HG02678 (cell line): Measurements from ENCODE around the gene DAB2IP.

Source experiments
- ATAC-seq: cut with Tn5 transposase; IDR thresholded peaks from one replicate; pipeline ENCODE4 v1.9.1; 2021; ENCODE audit warnings: mild to moderate bottlenecking, moderate library complexity; ENCODE audit not compliant: unreplicated experiment

Gene DAB2IP

GRCh38 chr9:121813519-121814210 is 162.2 kb downstream of the DAB2IP start:
- ATAC-seq = no peak

DNA sequence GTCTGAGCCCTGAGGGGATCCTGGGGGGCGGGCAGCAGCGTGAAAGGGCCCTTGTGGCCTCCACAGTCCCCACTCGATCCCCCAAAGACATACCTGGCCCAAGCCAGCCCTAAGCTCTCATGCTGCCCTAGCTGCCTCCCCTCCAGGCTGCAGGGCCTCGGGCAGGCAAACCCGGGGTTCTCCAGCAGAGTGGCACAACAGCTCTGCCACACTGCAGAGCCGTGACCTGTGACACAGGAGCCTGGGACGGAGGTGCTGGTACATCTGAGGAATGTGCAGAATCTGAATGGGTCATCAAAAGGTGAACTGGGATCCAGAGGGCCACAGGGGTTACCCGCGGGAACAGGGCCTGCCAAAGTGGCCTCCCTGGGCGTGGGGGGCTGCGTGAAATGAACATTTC is 163.2 kb downstream of the DAB2IP start:
- ATAC-seq = no peak

DNA sequence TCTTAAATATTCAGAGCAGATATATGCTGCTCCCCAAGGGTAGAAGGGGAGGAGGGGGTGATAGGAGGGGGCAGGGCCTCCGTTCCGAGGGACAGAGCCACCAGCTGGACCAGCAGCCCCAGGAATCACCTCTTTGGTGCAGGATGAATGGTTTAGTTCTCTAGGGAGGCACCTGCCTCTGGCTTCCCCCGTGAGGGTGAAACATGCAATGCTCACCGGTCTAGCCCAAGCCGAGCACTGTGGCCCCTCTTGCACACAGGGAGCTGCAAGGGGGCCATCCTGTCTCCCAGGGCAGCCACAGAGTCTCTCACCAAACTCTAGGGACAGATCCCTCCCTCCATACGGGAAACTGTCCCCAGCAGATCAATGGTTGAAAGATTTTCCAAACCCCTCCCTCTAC is 163.7 kb downstream of the DAB2IP start:
- ATAC-seq = no peak

GRCh38 chr9:121815546-121816448 is 164.4 kb downstream of the DAB2IP start:
- no peak for ATAC-seq

- ATAC-seq = no peak
Observed at GRCh38 chr9:121816449-121816817, 165.0 kb downstream of the DAB2IP start.

- no peak for ATAC-seq
Observed at GRCh38 chr9:121816845-121817450, 165.5 kb downstream of the DAB2IP start.

- ATAC-seq = no peak
Observed at GRCh38 chr9:121817476-121817875, 166.0 kb downstream of the DAB2IP start.

DNA sequence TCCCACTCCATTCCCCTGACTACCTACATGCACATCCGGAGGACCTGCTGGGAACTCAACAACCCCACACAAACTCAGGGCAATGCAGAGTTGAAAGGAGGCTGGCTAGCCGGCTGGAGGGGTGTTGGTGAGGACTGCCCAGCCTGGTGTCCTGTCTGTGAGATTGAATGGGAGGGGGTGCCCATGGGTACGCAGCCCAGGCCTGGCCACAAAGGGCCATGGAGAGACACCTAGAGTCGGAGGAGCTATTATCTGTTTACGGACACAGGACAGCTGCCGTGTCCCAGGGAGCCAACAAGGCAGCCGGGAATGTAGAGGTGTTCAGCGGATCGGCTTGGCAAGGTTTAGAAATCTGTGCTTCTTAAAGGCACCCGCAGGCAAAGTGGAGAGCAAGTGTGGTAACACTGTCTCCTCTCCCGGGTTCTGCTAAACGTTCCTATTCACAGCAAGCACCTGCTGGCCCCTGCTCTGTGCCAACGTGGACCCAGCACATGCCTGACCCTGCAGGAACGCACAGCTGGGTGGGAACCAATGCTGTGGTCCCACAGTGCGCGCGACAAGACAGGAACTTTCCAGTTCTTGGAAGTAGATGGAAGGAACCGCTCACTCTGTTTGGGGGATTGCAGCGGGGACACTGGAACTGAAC is 166.7 kb downstream of the DAB2IP start:
- no peak for ATAC-seq

DNA sequence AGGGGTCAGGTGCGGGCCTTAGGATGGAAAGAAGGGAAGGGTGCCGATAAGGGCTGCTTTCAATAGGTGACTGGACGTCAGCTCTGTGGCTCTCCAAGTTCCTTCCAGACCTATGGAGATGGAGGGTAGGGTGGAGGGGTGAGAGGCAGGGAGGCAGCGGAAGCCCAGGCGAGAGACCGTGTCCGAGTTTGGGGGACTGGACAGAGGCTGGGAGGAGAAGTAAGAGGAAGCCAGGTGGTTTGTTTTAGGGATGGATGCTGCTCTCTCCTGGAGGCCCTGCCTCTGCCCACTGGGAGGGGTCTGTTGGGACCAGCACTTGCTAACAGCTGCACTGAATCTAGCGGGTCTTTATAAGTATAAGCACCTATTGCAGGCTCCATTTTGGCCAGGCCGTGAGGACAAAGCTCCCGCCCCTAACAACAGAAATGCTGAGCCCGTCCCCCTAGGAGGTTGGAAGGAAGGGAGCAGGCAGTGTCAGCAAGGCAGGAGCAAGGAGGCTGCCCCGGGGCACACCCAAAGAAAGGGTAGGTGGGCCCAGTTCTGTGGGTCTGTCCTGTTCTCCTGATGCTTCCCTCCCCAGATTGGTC is 167.5 kb downstream of the DAB2IP start:
- no peak for ATAC-seq

DNA sequence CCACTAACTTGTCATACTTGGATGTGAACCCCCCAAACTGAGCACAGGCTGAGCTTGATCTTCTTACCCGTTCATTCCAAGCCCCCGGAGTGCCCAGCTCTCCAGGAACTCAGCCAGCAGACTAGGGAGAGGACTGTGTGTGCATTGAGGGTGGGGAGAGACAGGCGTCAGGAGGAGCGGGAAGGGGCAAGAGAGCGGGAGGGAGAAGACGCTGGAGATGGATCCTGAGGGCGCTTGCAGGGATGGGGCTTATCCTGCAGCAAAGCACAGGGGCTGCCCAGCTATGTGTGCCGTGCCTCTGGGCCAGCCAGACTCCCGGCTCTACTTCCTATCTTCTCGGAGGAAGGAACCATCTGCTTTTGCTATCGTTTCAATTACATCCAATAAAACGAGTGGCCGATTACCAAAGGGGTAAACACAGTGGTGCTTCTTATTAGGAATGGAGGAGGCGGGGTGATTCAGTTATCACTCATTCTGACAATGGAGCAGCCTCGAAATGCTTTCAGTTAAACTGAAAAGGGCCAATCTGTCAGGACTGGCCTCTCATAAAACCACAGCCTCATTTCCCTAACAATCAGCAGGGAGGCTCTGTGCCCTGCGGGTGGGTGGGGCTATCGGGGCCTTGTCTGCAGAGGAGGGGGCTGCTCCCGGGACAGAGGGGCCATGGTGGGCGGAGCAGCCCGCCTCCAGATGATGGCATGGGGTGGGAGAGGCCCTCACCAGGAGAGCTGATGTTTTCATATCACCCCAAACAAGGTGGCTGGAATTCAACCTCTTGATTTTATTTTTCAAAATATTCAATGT is 168.2 kb downstream of the DAB2IP start:
- ATAC-seq = no peak

DNA sequence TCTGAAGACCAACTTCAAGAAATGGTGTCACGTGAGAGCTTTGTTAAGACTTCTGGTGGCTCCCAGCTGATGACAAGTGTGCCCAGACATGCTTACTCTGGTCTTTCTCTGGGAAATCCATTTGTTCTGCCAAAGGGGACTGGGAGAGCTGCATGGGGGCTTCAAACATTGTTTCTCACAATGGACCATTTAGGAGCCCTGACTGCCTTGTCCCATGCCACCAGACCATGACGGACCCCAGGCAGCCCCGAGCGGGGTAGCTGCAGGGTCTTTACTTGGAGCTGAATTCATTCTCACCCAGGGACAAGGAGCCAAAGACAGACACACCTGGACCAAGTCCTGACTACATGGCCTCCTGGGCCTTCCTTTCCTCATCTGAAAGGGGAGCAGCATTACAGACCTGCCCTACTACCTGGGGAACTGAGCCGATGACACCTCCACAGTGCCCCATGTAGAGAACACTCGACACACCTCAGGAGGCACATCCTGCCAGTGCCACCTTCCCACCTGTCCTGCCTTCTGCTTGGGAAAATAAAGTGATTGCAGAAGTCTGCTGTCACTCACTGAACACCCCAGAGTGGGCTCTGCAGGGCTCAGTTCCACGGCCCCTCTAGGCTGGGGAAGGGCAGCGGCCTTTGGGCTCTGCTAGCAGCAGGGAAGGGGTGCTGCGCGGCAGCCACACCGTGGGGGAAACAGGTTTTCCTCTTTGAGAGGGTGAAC is 169.0 kb downstream of the DAB2IP start:
- no peak for ATAC-seq

DNA sequence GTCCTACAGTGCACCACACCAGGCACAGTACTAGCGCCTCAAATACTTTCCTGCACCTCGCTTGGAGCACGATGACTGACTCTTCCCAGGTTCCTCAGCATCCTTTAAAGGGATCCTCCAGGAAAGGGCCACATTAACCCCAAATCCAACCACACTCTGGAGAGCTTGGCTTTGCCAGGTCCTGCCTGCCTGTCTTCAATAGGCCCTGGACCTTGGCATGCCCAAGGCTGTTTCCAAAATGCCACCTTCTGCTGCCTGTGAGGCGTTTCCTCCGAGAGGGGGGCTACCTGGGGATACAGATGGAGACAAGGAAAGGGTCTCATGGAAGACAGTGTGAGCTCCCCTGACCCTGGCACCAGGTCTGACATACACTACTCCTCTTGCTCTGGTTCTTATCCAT is 169.9 kb downstream of the DAB2IP start:
- no peak for ATAC-seq

DNA sequence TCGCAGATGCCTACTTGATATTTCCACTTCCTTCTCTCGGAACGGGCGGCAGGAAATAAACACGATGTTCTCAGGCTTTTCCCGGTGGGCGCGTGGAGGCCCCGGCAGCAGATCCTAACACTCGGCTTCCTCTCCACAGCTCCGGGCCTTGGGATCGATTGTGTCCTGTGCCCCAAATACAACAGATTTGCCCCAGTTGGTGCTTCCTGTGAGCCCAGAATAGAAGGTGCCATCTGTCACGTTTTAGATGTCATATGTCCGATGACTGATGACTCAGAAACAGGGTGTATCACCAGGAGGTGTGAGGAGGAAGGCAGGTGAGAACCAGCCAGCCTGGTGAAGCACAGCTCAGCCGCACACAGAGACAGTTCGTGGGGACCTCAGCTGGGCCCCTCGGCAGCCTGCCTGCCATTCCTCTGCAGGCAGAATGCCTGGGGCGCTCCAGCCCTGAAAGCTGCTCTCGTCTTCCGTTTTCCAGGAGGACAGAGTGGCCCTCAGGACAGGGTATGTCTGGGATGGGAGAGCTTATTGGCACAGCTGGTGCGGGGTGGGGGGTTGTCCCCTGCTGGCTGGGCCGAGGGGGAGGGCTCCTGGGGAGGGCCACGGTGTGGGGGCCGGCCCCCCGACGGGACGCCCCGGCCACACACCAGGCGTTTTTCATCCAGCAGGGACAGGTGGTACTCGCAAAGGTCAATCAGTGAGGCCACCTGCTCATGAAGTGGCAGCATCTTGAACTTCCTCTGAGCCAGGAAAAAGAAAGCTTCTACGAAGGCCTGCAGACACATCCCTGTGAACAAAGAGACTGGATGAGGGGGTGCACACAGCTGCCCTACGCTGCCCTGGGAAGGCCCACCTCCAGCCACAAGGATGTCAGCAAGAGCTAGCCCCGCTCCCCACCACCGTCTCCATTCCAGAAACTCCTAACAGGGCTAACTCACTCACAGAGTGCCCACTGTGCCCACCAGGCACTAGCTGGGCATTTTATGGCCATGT is 171.0 kb downstream of the DAB2IP start:
- ATAC-seq = no peak

- no peak for ATAC-seq
Observed at GRCh38 chr9:121823451-121824169, 172.2 kb downstream of the DAB2IP start.

GRCh38 chr9:121824651-121825030 is 173.2 kb downstream of the DAB2IP start:
- no peak for ATAC-seq

DNA sequence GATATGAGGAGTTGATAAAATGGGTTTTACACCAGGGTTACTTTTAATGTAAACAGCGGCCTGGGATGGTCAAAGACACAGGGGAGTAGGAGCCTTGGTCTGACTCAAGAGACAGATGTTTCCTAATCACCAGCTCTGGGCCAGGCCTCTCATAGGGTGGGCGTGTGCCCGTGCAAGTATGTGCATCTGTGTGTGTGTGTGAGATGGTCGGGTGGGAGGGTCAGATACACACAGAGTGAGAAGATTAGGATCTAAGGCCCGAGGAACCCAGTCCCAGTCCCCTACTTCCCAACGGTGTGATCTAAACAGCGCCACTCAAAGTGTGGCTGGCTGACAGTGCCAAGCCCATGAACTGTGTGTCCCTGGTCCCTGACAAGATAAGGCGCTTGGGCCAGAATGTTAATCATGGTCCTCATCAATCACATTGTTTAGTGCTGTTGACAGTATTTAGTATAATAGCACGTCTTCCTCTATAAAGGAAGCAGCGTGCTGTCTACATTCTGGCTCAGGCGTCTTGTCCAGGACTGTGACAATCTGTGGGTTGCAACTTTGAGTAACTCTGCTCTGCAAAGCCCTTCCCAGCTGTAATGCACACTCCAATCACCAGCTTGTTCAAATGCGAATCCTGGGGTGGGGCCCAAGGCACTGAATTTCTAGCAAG is 173.7 kb downstream of the DAB2IP start:
- no peak for ATAC-seq

DNA sequence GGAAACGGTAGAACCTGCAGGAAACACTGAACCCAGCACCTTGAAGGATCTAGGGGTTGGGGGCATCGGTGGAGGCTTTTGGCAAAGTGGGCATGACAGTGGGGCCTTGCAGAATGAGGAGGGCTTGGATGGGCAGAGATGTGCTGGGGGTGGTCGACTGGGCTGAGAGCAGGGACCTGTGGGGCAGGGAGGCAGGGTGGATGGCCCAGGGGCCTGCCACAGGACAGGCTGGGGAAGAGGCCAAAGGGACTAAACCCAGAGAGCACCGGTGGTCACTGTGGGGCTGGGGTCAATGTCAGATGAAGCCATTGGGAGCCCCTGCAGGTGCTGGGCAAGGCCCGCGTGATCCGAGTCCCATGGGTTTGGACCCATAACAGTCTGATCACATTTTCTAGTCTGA is 175.3 kb downstream of the DAB2IP start:
- no peak for ATAC-seq
